HepG2 (cell line): ENCODE results near the gene NID2. TPM values are rescaled to one million over a fixed set of nuclear protein-coding genes. Genes with fewer than 3 reads are reported as not detected.

ENCODE experiments used
- ATAC-seq: fragments of 200-7000 bp; cut with Tn5 transposase; 3 replicates; pipeline ENCODE4 v1.9.1; 2020; ENCODE audit warnings: mild to moderate bottlenecking, moderate library complexity
- BruUV-seq: library from RNA; stranded (reverse); fragments of 400-500 nt; replicated peaks from 2 replicates; lab custom pipeline; 2021; lab: Mats Ljungman, UMichigan
- CTCF ChIA-PET: fragments of 300-600 bp; formaldehyde crosslinking; extraction: SDS; loops from one replicate; lab custom pipeline; 2021; ENCODE audit warnings: low total read pairs, inconsistent platforms, low intra/inter-chr PET ratio; lab: Yijun Ruan, JAX
- POLR2A ChIA-PET: fragments of 350-600 bp; sonication (Branson Sonifier 250); formaldehyde crosslinking; loops from one replicate; lab custom pipeline; 2020; ENCODE audit warnings: antibody characterized with exemption, inconsistent platforms; lab: Yijun Ruan, JAX
- DNase-seq: peaks from one replicate; pipeline ENCODE4 v3.0.0-alpha.2; 2015; ENCODE audit warnings: low spot score
- FAIRE-seq: peaks from 3 replicates; lab custom pipeline; 2011; peaks lifted over from hg19 to GRCh38; lab: Jason Lieb, UNC
- H2AFZ ChIP-seq: one replicate; pipeline ENCODE4 v1.6.1; 2011; ENCODE audit warnings: low read length, inconsistent platforms
- H3K27ac ChIP-seq: fragments of 300-600 bp; 3 replicates; pipeline ENCODE4 v1.8.0; 2011; ENCODE audit warnings: mixed run types, mild to moderate bottlenecking, mixed read lengths, low read length, inconsistent platforms; ENCODE audit not compliant: insufficient read depth; ENCODE audit errors: extremely low read length
- H3K27me3 ChIP-seq, 2 experiments: fragments of 200-600 bp in 1 of 2; 2 replicates in 1 of 2; 3 replicates in 1 of 2; pipeline versions ENCODE4 v1.6.0 to v1.8.0; 2011; ENCODE audit warnings: low read length in 2 of 2, mild to moderate bottlenecking in 2 of 2, moderate library complexity in 2 of 2, inconsistent platforms in 1 of 2; ENCODE audit not compliant: insufficient read depth in 2 of 2, control insufficient read depth in 1 of 2
- H3K36me3 ChIP-seq, 2 experiments: fragments of 200-600 bp in 1 of 2; replicated peaks in 1 of 2; 2 replicates in 1 of 2; 3 replicates in 1 of 2; pipeline versions ENCODE4 v1.5.1 to v1.8.0; 2011; ENCODE audit warnings: low read length in 2 of 2, inconsistent platforms in 1 of 2; ENCODE audit not compliant: insufficient read depth in 2 of 2, control insufficient read depth in 1 of 2
- H3K4me1 ChIP-seq: 2 replicates; pipeline ENCODE4 v1.5.1; 2012; ENCODE audit warnings: low read length, inconsistent platforms; ENCODE audit not compliant: insufficient read depth
- H3K4me2 ChIP-seq: 2 replicates; pipeline ENCODE4 v1.6.0; 2011; ENCODE audit warnings: low read depth, low read length, inconsistent platforms
- H3K4me3 ChIP-seq, 3 experiments: fragments of 200-600 bp in 1 of 3; sonication (generic), shearing (Covaris generic) in 1 of 3; replicated peaks in 1 of 3; 2 replicates each; pipeline ENCODE4 v1.5.1; 2011 to 2016; ENCODE audit warnings: low read length in 3 of 3, inconsistent platforms in 2 of 3, low read depth in 2 of 3, mild to moderate bottlenecking in 2 of 3, control low read depth in 1 of 3, mixed read lengths in 1 of 3; ENCODE audit not compliant: insufficient read depth in 1 of 3
- H3K79me2 ChIP-seq: one replicate; pipeline ENCODE4 v1.6.1; 2011; ENCODE audit warnings: low read length, inconsistent platforms; ENCODE audit not compliant: insufficient read depth
- H3K9ac ChIP-seq: 2 replicates; pipeline ENCODE4 v1.6.0; 2011; ENCODE audit warnings: mild to moderate bottlenecking, low read depth, low read length, inconsistent platforms; ENCODE audit not compliant: insufficient read depth
- H3K9me3 ChIP-seq: 2 replicates; pipeline ENCODE4 v1.5.1; 2012; ENCODE audit warnings: mild to moderate bottlenecking, low read length
- H4K20me1 ChIP-seq: 2 replicates; pipeline ENCODE4 v1.6.0; 2011; ENCODE audit warnings: inconsistent platforms, mild to moderate bottlenecking, low read length, moderate library complexity; ENCODE audit not compliant: insufficient read depth
- CREM ChIP-seq, 2 experiments: sonication (generic) in 1 of 2; formaldehyde crosslinking in 1 of 2; IDR thresholded peaks; 2 replicates each; pipeline versions ENCODE4 v1.4.0 to v1.6.1; 2016 to 2020; ENCODE audit warnings: antibody characterized with exemption in 1 of 2, mild to moderate bottlenecking in 1 of 2, missing genetic modification reagents in 1 of 2
- FOXO1 ChIP-seq: sonication (generic); formaldehyde crosslinking; IDR thresholded peaks from 2 replicates; pipeline ENCODE4 v1.4.0; 2020; ENCODE audit warnings: missing genetic modification reagents
- HOXA9 ChIP-seq: sonication (generic); formaldehyde crosslinking; IDR thresholded peaks from 2 replicates; pipeline ENCODE4 v1.8.1; 2022; ENCODE audit warnings: missing genetic modification reagents, mild to moderate bottlenecking, moderate library complexity, borderline replicate concordance
- JUNB ChIP-seq: sonication (generic); formaldehyde crosslinking; IDR thresholded peaks from 2 replicates; pipeline ENCODE4 v1.8.0; 2022; ENCODE audit warnings: missing genetic modification reagents, mild to moderate bottlenecking, borderline replicate concordance
- KLF15 ChIP-seq: sonication (generic); formaldehyde crosslinking; IDR thresholded peaks from 2 replicates; pipeline ENCODE4 v1.8.1; 2023; ENCODE audit warnings: borderline replicate concordance, mild to moderate bottlenecking, inconsistent platforms, missing genetic modification reagents, mixed read lengths
- SRY ChIP-seq: sonication (generic); formaldehyde crosslinking; IDR thresholded peaks from 2 replicates; pipeline ENCODE4 v1.8.0; 2022; ENCODE audit warnings: mild to moderate bottlenecking, missing genetic modification reagents
- ZNF781 ChIP-seq: sonication (generic); formaldehyde crosslinking; IDR thresholded peaks from 2 replicates; pipeline ENCODE4 v1.5.1; 2020; ENCODE audit warnings: borderline replicate concordance, mild to moderate bottlenecking, missing genetic modification reagents; ENCODE audit errors: not compliant biosample characterization
- WGBS: methylation state at CpG from one replicate; pipeline ENCODE4 v1.1.6; 2017; ENCODE audit warnings: low lambda C conversion rate; 5-methylcytosine and 5-hydroxymethylcytosine counted together
- in situ Hi-C: cut with HindIII; loops from 2 replicates; pipeline ENCODE4 v1.10.0; 2017; ENCODE audit warnings: low pct_unique_long_range_greater_than_20kb; ENCODE audit not compliant: extremely low pct_ligation_motif_present
- intact Hi-C: fragments of 100-400 bp; cut with micrococcal nuclease; formaldehyde crosslinking; loops from one replicate; pipeline ENCODE4 v1.10.0; 2022; ENCODE audit not compliant: unreplicated experiment
- polyA plus RNA-seq, 8 experiments: library from polyadenylated mRNA; depleted of rRNA in 3 of 8; stranded (reverse) in 7 of 8; unstranded in 1 of 8; fragments of >200 nt; fragmentation: Illumina TruSeq in 4 of 8; extraction: Trizol in 4 of 8; gene quantifications; 2 replicates each; pipeline versions ENCODE4 v1.2.1 to v1.2.3, GENCODE V29; 2011 to 2016; ENCODE audit warnings: low read depth in 4 of 8, missing spikeins in 1 of 8, mixed read lengths in 1 of 8; ENCODE audit not compliant: insufficient read depth in 1 of 8
- total RNA-seq, 5 experiments: library from RNA; depleted of rRNA; stranded (reverse); fragments of >200 nt; fragmentation: Illumina TruSeq; extraction: Trizol; gene quantifications; 2 replicates each; pipeline ENCODE4 v1.2.3, GENCODE V29; 2016; ENCODE audit warnings: low read depth in 1 of 5
- TF ChIP-seq, protein P1 (sequence below): sonication (generic); formaldehyde crosslinking; IDR thresholded peaks from 2 replicates; pipeline ENCODE4 v1.5.1; 2020; ENCODE audit warnings: missing genetic modification reagents, mild to moderate bottlenecking, borderline replicate concordance

NID2 gene
- total and polyA plus RNA-seq, 2 of the 13 experiments (the other 11 are each of a cell fraction or from before 2014, with no cell fraction given): 0.11 TPM; not detected in 1

DNA sequence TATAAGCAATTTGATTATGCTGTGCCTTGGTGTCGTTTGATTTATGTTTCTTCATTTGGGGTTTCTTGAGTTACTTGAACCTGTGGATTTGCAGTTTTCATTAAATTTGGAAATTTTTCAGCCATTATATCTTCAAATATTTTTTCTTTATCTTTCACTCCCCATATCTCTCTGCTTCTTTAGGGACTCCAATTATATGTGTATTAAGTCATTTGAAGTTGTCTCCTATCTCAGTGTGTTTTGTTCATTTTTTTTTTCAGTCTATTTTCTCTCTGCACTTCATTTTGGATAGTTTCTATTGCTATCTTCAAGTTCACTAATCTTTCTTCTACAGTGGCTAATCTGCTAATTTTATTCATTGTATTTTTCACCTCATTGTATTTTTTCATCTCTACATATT is 108.9 kb downstream of the NID2 start:
- DNase-seq (no peak), ATAC-seq (no peak), FAIRE-seq (no peak)
- Histone ChIP-seq H3K36me3 (no peaks in the 10 kb centered on the region), H3K9ac (no peak overlapping the region), H3K4me1 (no peaks in the 10 kb centered on the region), H2AFZ (no peak overlapping the region), H3K4me2 (no peak overlapping the region), H3K4me3 (no peak overlapping the region), H3K79me2 (no peaks in the 10 kb centered on the region), H3K27me3 (no peaks in the 10 kb centered on the region), H3K27ac (no peak overlapping the region), H3K9me3 (peaks cover 14% of the 10 kb centered on the region; the same call in 1 of the 2 replicates), H4K20me1 (no peaks in the 10 kb centered on the region)
- WGBS: 0% methylated on average over 1 of the region's 1 CpG
- ChIA-PET CTCF (no interaction called here), POLR2A (no interaction called here)
- BruUV-seq: no TSS peak
- in situ Hi-C loops (no loop called here), intact Hi-C loops (no loop called here)
- TF ChIP-seq, protein P1, sequence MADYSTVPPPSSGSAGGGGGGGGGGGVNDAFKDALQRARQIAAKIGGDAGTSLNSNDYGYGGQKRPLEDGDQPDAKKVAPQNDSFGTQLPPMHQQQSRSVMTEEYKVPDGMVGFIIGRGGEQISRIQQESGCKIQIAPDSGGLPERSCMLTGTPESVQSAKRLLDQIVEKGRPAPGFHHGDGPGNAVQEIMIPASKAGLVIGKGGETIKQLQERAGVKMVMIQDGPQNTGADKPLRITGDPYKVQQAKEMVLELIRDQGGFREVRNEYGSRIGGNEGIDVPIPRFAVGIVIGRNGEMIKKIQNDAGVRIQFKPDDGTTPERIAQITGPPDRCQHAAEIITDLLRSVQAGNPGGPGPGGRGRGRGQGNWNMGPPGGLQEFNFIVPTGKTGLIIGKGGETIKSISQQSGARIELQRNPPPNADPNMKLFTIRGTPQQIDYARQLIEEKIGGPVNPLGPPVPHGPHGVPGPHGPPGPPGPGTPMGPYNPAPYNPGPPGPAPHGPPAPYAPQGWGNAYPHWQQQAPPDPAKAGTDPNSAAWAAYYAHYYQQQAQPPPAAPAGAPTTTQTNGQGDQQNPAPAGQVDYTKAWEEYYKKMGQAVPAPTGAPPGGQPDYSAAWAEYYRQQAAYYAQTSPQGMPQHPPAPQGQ (CRISPR knock-in tag): no peak
- no peak for TF ChIP-seq HOXA9 (CRISPR knock-in tag)
- no peak for TF ChIP-seq KLF15 (CRISPR knock-in tag)
- no peak for TF ChIP-seq SRY (CRISPR knock-in tag)
- no peak for TF ChIP-seq CREM (IDR thresholded peaks at IDR 0.05)
- TF ChIP-seq CREM (CRISPR knock-in tag; IDR thresholded peaks at IDR 0.05): no peak
- no peak for TF ChIP-seq ZNF781 (CRISPR knock-in tag)
- TF ChIP-seq JUNB (CRISPR knock-in tag): no peak
- no peak for TF ChIP-seq FOXO1 (CRISPR knock-in tag)
